GM23338 (cell line): ENCODE measurements around the gene MYBPC2. TPM values are rescaled to one million over a fixed set of nuclear protein-coding genes. Genes with fewer than 3 reads are reported as not detected.

Experiments used
- ATAC-seq: fragments of 200-7000 bp; cut with Tn5 transposase; 3 replicates; pipeline ENCODE4 v1.9.1; 2020
- DNase-seq: peaks from one replicate; pipeline ENCODE4 v3.0.0-alpha.2; 2015; ENCODE audit warnings: low spot score
- H2AFZ ChIP-seq: fragments of 200-600 bp; sonication (generic); 2 replicates; pipeline ENCODE4 v1.8.0; 2016; ENCODE audit warnings: antibody characterized with exemption, mild to moderate bottlenecking, moderate library complexity
- H3F3A ChIP-seq: fragments of 200-600 bp; sonication (generic); replicated peaks from 2 replicates; pipeline ENCODE4 v1.8.0; 2017; ENCODE audit warnings: antibody characterized with exemption, mixed run types, low read depth
- H3K27ac ChIP-seq: fragments of 200-600 bp; sonication (generic); 2 replicates; pipeline ENCODE4 v1.6.1; 2016; ENCODE audit warnings: low read depth
- H3K27me3 ChIP-seq: fragments of 200-600 bp; sonication (generic); 2 replicates; pipeline ENCODE4 v1.8.0; 2016; ENCODE audit warnings: mild to moderate bottlenecking, mixed run types, moderate library complexity; ENCODE audit not compliant: insufficient read depth
- H3K36me3 ChIP-seq: fragments of 200-600 bp; sonication (generic); 2 replicates; pipeline ENCODE4 v1.8.0; 2016; ENCODE audit warnings: mild to moderate bottlenecking; ENCODE audit not compliant: insufficient read depth
- H3K4me1 ChIP-seq: fragments of 200-600 bp; sonication (generic); 2 replicates; pipeline ENCODE4 v1.8.0; 2016; ENCODE audit warnings: mild to moderate bottlenecking, moderate library complexity; ENCODE audit not compliant: insufficient read depth
- H3K4me2 ChIP-seq: fragments of 200-600 bp; sonication (generic); 2 replicates; pipeline ENCODE4 v1.7.1; 2017; ENCODE audit warnings: mixed run types
- H3K4me3 ChIP-seq: fragments of 200-600 bp; sonication (generic); 2 replicates; pipeline ENCODE4 v1.6.1; 2016; ENCODE audit warnings: mixed run types
- H3K79me2 ChIP-seq: fragments of 200-600 bp; sonication (generic); replicated peaks from 2 replicates; pipeline ENCODE4 v1.8.0; 2017; ENCODE audit warnings: mild to moderate bottlenecking; ENCODE audit not compliant: insufficient read depth
- H3K9me2 ChIP-seq: fragments of 200-600 bp; sonication (generic); 2 replicates; pipeline ENCODE4 v1.8.0; 2017; ENCODE audit not compliant: insufficient read depth
- H4K20me1 ChIP-seq: fragments of 200-600 bp; sonication (generic); replicated peaks from 2 replicates; pipeline ENCODE4 v1.8.0; 2017; ENCODE audit warnings: mild to moderate bottlenecking; ENCODE audit not compliant: insufficient read depth
- H3K27ac Mint-ChIP-seq: 2 replicates; pipeline ENCODE4 v1.8.0; 2020; ENCODE audit warnings: inconsistent platforms, mild to moderate bottlenecking, moderate library complexity, mixed read lengths
- H3K27me3 Mint-ChIP-seq: 3 replicates; pipeline ENCODE4 v1.8.0; 2022; ENCODE audit warnings: low read depth, mild to moderate bottlenecking, moderate library complexity, mixed read lengths, inconsistent platforms; ENCODE audit not compliant: insufficient read depth, poor library complexity
- H3K36me3 Mint-ChIP-seq: 3 replicates; pipeline ENCODE4 v1.8.0; 2021; ENCODE audit warnings: low read depth, mild to moderate bottlenecking, inconsistent platforms, moderate library complexity, mixed read lengths
- H3K4me1 Mint-ChIP-seq: 3 replicates; pipeline ENCODE4 v1.8.0; 2020; ENCODE audit warnings: mild to moderate bottlenecking, inconsistent platforms, mixed read lengths
- H3K4me3 Mint-ChIP-seq: 3 replicates; pipeline ENCODE4 v1.8.0; 2021; ENCODE audit warnings: moderate library complexity, mild to moderate bottlenecking, inconsistent platforms, mixed read lengths
- H3K9me3 Mint-ChIP-seq: 3 replicates; pipeline ENCODE4 v1.8.0; 2020; ENCODE audit warnings: moderate library complexity, mild to moderate bottlenecking, inconsistent platforms, mixed read lengths
- CREB1 ChIP-seq: fragments of 250-450 bp; sonication (Bioruptor Pico); IDR thresholded peaks from 2 replicates; pipeline ENCODE4 v1.5.0; 2020; ENCODE audit warnings: low read depth, mild to moderate bottlenecking, moderate library complexity
- CTCF ChIP-seq, 2 experiments: fragments of 200-600 bp in 1 of 2; sonication (generic) in 1 of 2; conservative IDR thresholded peaks; 2 replicates each; pipeline versions ENCODE4 v1.5.1 to v1.6.1; 2016 to 2017; ENCODE audit warnings: antibody characterized with exemption in 2 of 2, low read depth in 2 of 2, mild to moderate bottlenecking in 2 of 2, moderate library complexity in 1 of 2
- ETS1 ChIP-seq: IDR thresholded peaks from 2 replicates; pipeline ENCODE4 v1.6.1; 2016; ENCODE audit warnings: antibody characterized with exemption
- EZH2 ChIP-seq: fragments of 200-600 bp; sonication (generic); IDR thresholded peaks from one replicate; pipeline ENCODE4 v1.8.0; 2017; ENCODE audit warnings: antibody characterized with exemption, mild to moderate bottlenecking, low read depth; ENCODE audit not compliant: unreplicated experiment
- EZH2phosphoT487 ChIP-seq: fragments of 200-600 bp; sonication (generic); IDR thresholded peaks from one replicate; pipeline ENCODE4 v1.8.1; 2018; ENCODE audit warnings: antibody characterized with exemption; ENCODE audit not compliant: unreplicated experiment
- JUNB ChIP-seq: IDR thresholded peaks from one replicate; pipeline ENCODE4 v1.6.1; 2016; ENCODE audit warnings: antibody characterized with exemption; ENCODE audit not compliant: unreplicated experiment
- NANOG ChIP-seq: IDR thresholded peaks from 2 replicates; pipeline ENCODE4 v1.6.1; 2016; ENCODE audit warnings: antibody characterized with exemption, borderline replicate concordance
- REST ChIP-seq: IDR thresholded peaks from one replicate; pipeline ENCODE4 v1.6.1; 2018; ENCODE audit warnings: antibody characterized with exemption; ENCODE audit not compliant: unreplicated experiment
- STAT1 ChIP-seq: IDR thresholded peaks from one replicate; pipeline ENCODE4 v1.6.1; 2016; ENCODE audit warnings: antibody characterized with exemption; ENCODE audit not compliant: unreplicated experiment
- ZNF114 ChIP-seq: fragments of 250-450 bp; sonication (Bioruptor Pico); IDR thresholded peaks from 2 replicates; pipeline ENCODE4 v1.5.0; 2020; ENCODE audit warnings: mild to moderate bottlenecking, moderate library complexity
- ZNF331 ChIP-seq: fragments of 250-450 bp; sonication (Bioruptor Pico); IDR thresholded peaks from 2 replicates; pipeline ENCODE4 v1.5.0; 2020; ENCODE audit warnings: low read depth, mild to moderate bottlenecking, moderate library complexity
- polyA plus RNA-seq: library from polyadenylated mRNA; unstranded; fragments of >200 nt; fragmentation: Nextera tagmentation; extraction: Ambion mirVana; gene quantifications from 2 replicates; pipeline ENCODE4 v1.2.1, GENCODE V29; 2016
- total RNA-seq: library from RNA; depleted of rRNA; stranded (reverse); fragments of >200 nt; shearing (Covaris generic); gene quantifications from 2 replicates; pipeline ENCODE4 v1.2.3, GENCODE V29; 2014

Gene MYBPC2
- total and polyA plus RNA-seq, 2 experiments from 2014 or later: 4.2 to 5.9 TPM

- peak overlapping the region; percentile 75 for H3K4me3 Mint-ChIP-seq
- peak overlapping the region; percentile 99 for H3K4me2 ChIP-seq
- H3K4me1 ChIP-seq: peaks cover 26% of the 10 kb centered on the region
- DNase-seq (no peak), ATAC-seq (no peak)
- TF ChIP-seq ZNF114 (CRISPR knock-in tag): no peak
- TF ChIP-seq STAT1: no peak
- no peak for TF ChIP-seq NANOG
- TF ChIP-seq EZH2phosphoT487: no peak
- TF ChIP-seq CREB1 (CRISPR knock-in tag): no peak
- TF ChIP-seq REST: no peak
- H3K4me1 Mint-ChIP-seq: peaks cover 19% of the 10 kb centered on the region
- H2AFZ ChIP-seq: peak overlapping the region; percentile 95
- H3K9me2 ChIP-seq: 0 out of 2 replicates have a peak, but pooled peaks cover 3% of the 10 kb centered on the region
- H3K27me3 Mint-ChIP-seq: peaks cover 24% of the 10 kb centered on the region
- H3K27ac ChIP-seq: no peak overlapping the region
- H3F3A ChIP-seq: peaks cover 14% of the 10 kb centered on the region; the same call in 1 of the 2 replicates
- peaks cover 23% of the 10 kb centered on the region for H3K27me3 ChIP-seq
- H3K9me3 Mint-ChIP-seq: peaks cover 21% of the 10 kb centered on the region
- peaks cover 16% of the 10 kb centered on the region; the same call in 2 of the 3 replicates for H3K36me3 Mint-ChIP-seq
- H4K20me1 ChIP-seq: no peaks in the 10 kb centered on the region
- H3K27ac Mint-ChIP-seq: peak overlapping the region; percentile 79
- no peaks in the 10 kb centered on the region for H3K36me3 ChIP-seq
- H3K4me3 ChIP-seq: peak overlapping the region; percentile 84
- no peaks in the 10 kb centered on the region for H3K79me2 ChIP-seq
Measured at GRCh38 chr19:50433201-50434180, 799 bp downstream of the MYBPC2 start.

GRCh38 chr19:50434525-50434924 is 1.8 kb downstream of the MYBPC2 start:
- peaks cover 21% of the 10 kb centered on the region for H3K27me3 Mint-ChIP-seq
- H3K4me1 Mint-ChIP-seq: peaks cover 16% of the 10 kb centered on the region
- ATAC-seq: no peak

More at GRCh38 chr19:50434525-50434924, 1.8 kb downstream of the MYBPC2 start:
- no peak overlapping the region for H3K27ac ChIP-seq
- peaks cover 22% of the 10 kb centered on the region for H3K4me1 ChIP-seq
- TF ChIP-seq ZNF331 (no peak), JUNB (no peak), CTCF (conservative IDR thresholded peaks at IDR 0.05; ENCODE audit: low read depth in 2 of 2) (no peak), NANOG (no peak), ZNF114 (CRISPR knock-in tag) (no peak), REST (no peak), EZH2 (no peak), STAT1 (no peak), ETS1 (no peak)
- H3K4me2 ChIP-seq: no peak overlapping the region
- Mint-ChIP-seq H3K9me3 (peaks cover 30% of the 10 kb centered on the region), H3K27ac (no peak overlapping the region), H3K36me3 (peaks cover 13% of the 10 kb centered on the region; the same call in 2 of the 3 replicates), H3K4me3 (no peak overlapping the region)
- H3K9me2 ChIP-seq: 0 out of 2 replicates have a peak, but pooled peaks cover 3% of the 10 kb centered on the region
- no peaks in the 10 kb centered on the region for H3K36me3 ChIP-seq
- no peaks in the 10 kb centered on the region for H3K79me2 ChIP-seq
- DNase-seq: no peak
- no peak overlapping the region for H3K4me3 ChIP-seq
- H2AFZ ChIP-seq: no peak overlapping the region
- H4K20me1 ChIP-seq: no peaks in the 10 kb centered on the region
- H3F3A ChIP-seq: peaks cover 14% of the 10 kb centered on the region; the same call in 1 of the 2 replicates
- peaks cover 14% of the 10 kb centered on the region for H3K27me3 ChIP-seq
